NCI-H82 treated with DMSO at 0.1 percent for 48 hours (cell line): ENCODE results near the gene RAET1E.
A peak's percentile ranks its signal among the peaks of the same experiment; 100 is the strongest.
"Not testable (repeated sequence)": the region's sequence is repeated elsewhere in the genome, so short reads cannot be mapped to it uniquely, and the experiment has no call there.

Experiments
- DNase-seq: peaks from one replicate; lab custom pipeline; 2025; ENCODE audit not compliant: unreplicated experiment; lab: John Stamatoyannopoulos, UW

RAET1E gene, protein sequence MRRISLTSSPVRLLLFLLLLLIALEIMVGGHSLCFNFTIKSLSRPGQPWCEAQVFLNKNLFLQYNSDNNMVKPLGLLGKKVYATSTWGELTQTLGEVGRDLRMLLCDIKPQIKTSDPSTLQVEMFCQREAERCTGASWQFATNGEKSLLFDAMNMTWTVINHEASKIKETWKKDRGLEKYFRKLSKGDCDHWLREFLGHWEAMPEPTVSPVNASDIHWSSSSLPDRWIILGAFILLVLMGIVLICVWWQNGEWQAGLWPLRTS

DNA sequence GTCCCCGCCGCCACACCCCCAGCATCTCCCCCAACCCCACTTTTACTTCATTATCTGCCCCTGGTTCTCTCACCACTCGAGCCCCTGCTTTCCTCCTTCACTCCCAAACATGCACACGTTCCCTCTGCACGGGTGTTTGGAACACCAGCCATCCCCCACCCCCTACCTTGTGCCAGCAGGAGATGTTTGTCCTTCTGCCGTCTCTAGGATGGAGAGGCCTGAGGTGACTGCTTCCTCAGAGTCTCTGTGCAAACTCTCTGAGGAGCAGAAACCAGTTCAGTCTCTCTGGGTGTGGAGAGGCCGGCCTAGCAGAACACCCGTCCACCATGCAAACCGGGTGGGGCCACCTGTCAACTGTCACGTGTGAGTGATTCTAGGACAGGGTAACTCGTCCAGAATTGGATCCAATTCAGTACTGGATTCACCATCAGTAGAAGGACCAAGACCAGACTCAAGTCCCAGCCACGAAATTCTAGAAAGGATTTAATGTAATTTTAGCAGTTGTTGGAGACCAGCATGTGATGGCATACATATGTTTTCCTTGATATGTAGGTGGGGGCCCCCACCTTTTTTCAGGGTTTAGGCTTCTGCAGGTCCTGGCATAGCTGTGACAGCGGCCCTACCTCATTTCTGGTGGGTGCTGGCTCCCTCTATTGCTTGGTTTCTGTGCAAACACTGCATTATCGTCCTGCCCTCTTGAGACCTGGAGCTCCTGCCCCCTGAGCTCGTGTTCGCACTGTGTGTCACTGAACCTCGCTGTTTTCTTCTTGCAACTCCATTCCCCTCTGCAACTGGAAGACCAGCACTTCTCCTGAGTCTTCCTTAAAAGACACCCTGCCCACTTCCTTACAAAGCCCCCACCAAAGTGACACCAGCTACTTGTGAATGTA, at the start of gene RAET1E:
RAET1E (minus strand) TSS at position 259 of the 890 bp plus-strand sequence. CDS start 7,212 bp downstream, outside the sequence.
- no peak for DNase-seq

GRCh38 chr6:149947533-149947932, 49.6 kb upstream of the RAET1E start:
- not testable (repeated sequence) for DNase-seq

DNA sequence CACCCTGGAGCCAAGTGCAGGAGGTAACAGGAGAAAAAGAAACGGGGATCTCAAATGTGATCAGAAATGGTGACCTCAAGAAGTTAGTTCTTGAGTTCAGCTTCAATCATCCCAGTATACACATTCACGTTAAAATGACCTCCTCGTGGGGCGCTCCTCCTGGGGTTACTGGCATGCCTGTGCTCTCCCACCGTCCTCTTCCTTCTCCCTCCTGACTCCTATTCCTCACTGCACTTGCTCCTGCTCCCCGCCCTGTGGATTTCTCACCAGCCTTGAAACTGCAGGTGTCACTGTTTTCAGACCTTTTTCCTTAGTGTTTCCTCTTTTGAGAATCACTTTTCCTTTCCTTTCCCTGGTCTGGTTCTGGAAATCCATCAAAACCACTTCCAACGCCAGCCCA, 48.7 kb upstream of the RAET1E start:
- DNase-seq, result not testable (repeated sequence)

DNA sequence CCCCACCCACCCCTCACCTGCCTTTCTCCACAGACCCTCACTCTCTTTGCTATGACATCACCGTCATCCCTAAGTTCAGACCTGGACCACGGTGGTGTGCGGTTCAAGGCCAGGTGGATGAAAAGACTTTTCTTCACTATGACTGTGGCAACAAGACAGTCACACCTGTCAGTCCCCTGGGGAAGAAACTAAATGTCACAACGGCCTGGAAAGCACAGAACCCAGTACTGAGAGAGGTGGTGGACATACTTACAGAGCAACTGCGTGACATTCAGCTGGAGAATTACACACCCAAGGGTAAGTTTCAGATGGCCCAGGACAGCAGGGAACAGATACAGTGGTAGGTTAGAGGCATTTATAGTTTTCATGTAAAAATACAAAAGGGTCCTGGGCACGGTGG, 47.4 kb upstream of the RAET1E start:
- DNase-seq, result not testable (repeated sequence)

DNA sequence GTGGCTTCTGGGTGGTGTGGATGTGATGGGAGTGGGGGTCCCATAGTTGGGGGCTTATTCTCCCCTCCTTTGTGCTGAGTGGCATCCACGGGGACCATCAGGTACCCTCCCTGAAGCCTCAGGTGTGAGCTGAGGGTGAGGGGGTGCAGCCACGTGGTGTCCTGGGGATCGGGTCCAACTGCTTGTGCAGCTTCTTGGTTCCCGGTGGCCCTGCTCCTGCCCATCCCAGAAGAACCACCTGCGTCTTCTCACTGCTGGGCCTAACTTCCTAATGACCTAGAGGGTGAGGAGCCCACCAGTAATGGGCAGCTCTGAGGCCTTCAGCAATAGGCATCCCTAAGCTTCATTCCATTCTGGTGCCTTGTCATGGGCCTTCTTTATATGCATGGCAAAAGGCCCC, 45.4 kb upstream of the RAET1E start:
- not testable (repeated sequence) for DNase-seq

DNA sequence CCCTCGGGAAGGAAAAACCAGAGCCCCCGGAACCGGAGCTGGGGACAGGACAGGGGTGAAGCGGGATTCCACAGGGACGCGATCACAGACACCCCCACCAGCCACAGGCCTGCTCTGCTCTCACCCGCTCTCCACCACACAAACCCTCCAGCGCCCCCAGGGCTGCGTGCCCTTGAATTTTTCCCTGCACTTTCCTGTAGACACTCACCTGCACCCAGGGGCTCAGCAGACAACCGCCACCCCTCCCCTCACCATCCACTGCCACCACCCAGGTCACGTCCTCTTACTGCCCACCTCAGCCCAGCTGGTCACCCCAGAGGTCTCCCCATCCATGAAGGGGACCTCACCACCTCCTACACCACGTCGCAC, 44.5 kb upstream of the RAET1E start:
- no peak for DNase-seq

DNA sequence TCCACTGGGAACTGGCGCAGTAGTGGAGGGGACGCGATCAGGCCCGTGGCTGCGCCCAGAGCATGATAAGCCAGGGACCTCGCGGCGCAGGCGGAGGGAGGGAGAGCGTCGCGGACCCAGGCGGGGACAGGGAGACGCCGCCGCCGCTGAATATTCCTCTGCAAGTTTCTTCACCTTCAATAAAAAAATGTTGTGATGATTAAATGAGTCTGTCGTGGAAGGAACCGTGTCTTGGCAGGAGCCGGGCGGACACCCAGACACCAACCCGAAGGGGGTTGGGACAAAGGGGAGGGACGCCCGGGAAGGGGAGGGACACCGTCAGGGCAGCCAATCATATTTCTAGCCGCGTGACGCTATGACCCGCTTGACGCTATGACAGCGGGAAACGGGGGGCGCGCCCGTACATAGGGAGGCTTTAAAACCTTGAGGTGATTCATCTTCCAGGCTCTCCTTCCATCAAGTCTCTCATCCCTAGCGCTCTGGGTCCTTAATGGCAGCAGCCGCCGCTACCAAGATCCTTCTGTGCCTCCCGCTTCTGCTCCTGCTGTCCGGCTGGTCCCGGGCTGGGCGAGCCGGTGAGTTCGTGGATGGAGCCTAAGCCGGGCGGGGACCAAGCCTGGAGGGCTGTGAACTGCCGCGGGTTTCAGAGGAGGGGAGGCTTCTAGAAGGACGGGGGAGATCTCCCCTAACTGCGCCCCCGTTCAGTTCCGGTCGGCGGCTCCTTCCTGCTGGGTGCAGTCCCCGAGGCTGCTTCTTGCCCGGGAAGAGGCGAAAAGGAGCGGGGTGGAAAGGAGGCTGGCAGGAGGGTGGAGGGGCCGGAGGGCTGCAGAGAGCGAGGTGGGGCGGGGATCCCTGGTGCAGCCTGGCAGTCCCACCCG, 43.9 kb upstream of the RAET1E start, which contains the start of gene ULBP2:
ULBP2 (plus strand) TSS at position 432 of the 878 bp plus-strand sequence; CDS start at position 491, 59 bp downstream.
- peak; percentile 32 for DNase-seq

GRCh38 chr6:149940672-149940982, 42.7 kb upstream of the RAET1E start:
- no peak for DNase-seq

DNA sequence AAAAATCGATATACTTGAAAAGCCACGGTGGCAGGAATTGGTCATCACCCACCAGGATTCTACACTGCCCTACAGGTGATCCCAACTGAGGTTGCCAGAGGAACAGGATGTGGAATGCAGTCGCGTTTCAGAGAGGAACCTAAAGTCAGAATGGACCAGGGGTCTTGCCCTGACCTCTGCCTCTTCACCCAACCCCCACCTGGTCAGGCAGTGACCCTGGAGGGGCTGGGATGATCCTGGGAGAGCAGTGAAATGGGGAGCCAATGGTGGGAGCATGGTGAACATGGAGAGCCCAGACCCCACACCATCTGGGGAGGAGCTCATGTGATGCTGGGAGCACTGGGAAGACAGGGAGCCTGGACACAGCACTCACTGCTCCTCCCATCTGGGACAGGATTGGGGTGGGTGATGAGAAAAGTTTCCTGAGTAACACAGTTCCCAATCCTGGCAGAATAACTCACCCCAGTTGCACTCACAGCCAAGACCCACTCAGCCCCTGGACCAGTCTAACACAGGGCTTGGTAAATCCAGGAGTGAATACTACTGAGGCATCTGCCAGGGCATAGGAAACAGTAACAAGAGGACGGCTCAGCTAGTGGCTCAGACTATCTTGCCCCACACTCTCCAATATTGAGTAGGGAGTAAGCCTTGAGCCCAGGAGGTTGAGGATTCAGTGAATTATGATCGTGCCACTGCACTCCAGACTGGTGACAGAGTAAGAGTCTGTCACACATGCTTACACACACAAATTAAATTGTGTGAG, 42.2 kb upstream of the RAET1E start:
- DNase-seq, result no peak

DNA sequence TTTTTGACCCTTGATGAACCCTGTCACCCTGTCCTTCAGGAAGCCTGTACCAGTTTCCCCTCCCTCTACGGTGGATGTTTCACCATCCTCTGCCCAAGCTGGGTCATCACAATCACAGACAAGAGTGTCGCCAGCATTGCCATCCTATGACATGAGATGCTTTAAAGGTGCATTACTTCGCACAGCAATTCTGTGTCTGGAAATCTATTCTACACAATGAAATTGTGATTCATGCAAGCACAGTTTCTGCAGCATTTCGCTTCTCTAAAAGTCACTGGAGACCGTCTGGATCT, 41.4 kb upstream of the RAET1E start:
- no peak for DNase-seq

DNA sequence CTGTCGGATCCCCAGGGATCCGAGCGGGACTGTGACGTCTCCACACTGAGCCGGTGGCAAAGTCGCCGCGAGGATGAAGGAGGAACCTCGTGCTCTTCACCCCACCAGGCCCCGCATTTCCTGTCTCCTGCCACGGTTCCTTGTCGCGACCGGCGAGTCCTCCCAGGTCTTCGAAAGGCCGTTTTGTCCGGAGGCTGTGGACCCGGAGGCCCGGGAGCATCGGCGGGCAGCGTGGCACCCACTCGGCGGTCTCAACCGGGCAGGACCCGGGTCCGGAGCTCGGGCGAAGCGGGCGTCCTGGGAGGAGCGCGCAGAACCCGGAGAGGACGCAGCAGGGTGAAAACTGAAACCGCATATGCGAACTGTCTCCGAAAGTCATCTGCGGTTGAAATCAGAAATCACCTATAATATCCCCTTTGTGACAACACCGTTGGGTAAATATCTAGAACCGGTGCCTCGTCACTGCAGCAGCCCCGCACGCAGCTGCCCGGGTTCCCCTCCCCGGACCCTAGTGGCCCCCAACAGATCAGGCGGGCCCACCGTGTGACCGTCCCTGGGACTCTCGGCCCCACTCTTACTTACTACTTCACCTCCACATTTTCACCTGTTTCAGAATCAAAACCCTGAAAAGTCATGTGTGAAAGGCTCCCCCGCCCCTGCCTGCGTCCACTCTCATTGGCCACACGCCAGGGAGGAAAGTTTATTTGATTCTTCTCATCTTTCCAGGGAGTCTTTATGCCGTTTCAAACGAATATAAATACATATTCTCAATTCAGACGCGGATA, 40.9 kb upstream of the RAET1E start:
- DNase-seq, result no peak

GRCh38 chr6:149938013-149938570, 40.2 kb upstream of the RAET1E start:
- not testable (repeated sequence) for DNase-seq

DNA sequence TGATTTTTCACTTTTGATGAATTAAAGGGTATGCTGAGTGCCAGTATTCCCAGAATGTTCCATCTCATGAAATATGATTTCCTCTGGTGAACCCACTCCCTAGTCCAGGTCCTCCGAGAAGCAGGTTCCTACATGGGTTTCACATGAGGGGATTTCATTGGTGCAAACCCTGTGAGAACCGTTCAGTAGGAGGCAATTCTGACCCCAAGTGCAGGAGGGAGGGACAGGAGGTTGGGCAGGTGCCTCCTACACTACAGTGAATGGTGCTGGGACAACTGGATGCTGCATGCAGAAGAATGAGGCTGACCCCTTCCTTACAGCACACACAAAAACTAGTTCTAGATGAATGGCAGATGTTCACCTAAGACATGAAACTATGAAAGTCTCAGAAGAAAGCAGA, 38.8 kb upstream of the RAET1E start:
- no peak for DNase-seq

DNA sequence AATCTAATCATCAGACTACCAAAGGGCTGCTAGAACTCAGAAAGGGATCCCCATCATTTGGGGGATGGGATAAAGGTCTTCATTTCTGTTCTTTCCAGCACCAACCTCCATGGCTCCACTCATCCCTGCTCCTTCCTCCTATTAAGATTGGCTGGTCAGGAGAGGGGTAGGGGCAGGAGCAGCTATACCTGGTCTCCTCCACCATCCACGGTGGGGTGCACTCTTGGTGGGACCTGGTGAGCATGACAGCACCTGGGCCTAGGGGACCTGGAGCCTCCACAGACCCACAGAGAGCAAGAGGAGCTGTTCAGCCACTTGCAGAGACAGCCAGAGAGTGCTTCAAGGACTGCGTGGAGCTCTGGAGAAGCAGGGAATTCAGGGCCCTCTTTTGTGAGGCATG, 37.8 kb upstream of the RAET1E start:
- DNase-seq, result no peak

DNA sequence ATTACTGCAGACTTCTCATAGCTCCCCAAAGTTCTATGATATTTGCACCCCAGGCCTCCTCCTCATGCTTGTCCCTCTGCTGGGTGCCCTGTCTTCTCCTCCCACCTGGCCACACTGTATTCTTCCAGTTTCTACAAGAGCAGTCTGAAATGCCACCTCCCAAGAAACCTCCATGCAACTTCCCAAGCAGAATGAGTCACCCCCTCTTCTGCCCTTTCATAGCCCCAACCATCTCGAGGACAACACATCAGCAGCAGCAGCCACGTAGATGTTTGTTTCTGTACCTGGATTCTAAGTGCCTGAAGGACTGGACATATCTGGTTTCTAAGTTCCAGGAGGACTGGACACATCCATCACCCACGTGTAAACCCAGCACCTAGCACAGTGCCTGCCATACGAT, 37.3 kb upstream of the RAET1E start:
- no peak for DNase-seq

DNA sequence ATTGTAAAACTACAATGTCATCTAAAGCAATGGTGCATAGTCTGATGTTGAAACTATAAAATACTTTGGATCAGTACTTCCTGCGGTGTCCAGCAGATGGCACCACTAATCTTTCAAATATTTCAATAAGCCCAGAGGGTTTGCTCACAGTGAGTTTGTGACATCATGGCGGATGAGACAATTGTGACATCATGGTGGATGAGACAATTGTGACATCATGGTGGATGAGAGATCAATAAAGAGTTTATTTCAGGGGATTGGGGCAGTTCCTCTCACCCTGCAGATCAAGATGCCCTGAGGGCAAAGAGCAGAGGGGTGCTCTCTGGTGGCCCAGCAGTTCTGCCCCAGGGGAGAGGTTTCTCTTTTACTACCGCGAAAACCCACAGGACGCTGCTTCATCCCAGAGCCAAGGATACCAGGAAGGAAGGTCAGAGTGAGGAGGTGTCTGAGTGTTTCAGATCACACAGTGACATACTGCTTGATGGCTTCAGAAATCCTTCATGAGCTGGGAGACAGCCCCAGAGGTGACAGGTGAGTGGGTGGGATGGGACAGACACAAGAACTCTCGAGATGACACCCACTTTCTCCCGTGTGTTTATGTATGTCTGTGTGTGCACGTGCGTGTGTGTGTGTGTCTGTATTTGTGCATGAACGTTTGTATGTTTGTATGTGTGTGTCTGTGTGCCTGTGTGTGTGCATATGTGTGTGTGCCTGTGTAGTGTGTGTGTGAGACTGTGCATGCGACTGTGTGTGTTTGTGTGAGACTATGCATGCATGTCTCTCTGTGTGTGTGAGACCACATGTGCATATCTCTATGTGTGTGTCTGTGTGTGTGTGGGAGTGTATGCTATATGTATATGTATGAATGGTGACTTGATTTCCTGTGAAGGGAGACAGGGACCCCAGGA, 36.6 kb upstream of the RAET1E start:
- DNase-seq, result peak; percentile 3

DNA sequence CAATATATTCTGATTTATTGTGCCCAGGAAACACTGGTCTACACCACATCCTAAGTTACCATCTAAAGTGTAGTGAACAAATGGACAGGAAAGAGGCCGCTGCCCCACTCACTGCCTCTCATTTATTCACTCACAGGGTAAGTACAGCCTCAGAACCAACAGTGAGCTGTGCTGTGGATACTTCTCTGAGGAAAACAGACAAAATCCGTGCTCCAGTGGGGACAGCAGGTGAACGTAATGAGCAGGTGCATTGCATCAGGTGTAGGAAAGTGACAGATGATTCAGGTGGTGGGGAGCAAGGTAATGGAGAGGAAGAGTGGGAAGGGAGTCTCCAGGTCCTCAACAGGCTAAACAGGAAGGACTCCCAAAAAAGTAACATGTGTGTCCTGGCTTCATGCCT, 35.5 kb upstream of the RAET1E start:
- no peak for DNase-seq

GRCh38 chr6:149933036-149933435, 35.1 kb upstream of the RAET1E start:
- DNase-seq, result no peak

DNA sequence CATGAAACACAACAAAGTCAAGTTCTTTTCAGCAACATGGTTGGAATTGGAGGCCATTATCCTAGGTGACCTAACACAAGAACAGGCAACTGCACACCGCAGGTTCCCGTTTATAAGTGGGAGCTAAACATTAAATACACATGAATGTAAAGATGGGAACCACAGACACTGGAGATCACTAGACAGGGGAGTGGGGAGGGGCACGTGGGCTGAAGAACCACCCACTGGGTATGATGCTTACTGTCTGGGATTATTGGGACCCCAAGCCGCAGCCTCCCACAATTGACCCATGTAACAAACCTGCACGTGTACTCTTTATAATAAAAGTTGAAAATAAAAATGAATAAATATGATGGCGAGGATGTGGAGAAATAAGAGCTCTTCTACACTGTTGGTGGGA, 33.6 kb upstream of the RAET1E start:
- DNase-seq, result no peak
